Measurements from ENCODE around the gene DRG2.

DRG2 gene

DNA sequence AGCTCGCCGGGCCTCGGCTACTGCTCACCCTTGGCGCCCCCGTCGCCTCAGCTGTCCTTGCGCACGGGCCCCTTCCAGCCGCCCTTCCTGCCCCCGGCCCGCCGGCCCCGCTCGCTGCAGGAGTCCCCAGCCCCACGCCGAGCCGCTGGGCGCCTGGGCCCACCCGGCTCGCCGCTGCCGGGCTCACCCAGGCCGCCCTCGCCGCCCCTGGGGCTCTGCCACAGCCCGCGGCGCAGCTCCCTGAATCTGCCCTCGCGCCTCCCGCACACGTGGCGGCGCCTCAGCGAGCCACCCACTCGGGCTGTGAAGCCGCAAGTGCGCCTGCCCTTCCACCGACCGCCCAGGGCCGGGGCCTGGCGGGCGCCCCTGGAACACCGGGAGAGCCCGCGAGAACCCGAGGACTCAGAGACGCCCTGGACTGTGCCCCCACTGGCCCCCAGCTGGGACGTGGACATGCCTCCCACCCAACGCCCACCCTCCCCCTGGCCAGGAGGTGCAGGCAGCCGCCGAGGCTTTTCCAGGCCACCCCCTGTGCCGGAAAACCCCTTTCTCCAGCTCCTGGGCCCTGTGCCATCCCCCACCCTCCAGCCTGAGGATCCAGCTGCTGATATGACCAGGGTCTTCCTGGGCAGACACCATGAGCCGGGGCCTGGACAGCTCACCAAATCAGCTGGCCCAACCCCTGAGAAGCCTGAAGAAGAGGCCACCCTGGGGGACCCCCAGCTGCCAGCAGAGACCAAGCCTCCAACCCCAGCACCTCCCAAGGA lies 33.6 kb downstream of the DRG2 start:
- no peak overlapping the region for H3K4me3 ChIP-seq (ENCODE audit: low read depth, low read length)
- TF ChIP-seq, protein P1, sequence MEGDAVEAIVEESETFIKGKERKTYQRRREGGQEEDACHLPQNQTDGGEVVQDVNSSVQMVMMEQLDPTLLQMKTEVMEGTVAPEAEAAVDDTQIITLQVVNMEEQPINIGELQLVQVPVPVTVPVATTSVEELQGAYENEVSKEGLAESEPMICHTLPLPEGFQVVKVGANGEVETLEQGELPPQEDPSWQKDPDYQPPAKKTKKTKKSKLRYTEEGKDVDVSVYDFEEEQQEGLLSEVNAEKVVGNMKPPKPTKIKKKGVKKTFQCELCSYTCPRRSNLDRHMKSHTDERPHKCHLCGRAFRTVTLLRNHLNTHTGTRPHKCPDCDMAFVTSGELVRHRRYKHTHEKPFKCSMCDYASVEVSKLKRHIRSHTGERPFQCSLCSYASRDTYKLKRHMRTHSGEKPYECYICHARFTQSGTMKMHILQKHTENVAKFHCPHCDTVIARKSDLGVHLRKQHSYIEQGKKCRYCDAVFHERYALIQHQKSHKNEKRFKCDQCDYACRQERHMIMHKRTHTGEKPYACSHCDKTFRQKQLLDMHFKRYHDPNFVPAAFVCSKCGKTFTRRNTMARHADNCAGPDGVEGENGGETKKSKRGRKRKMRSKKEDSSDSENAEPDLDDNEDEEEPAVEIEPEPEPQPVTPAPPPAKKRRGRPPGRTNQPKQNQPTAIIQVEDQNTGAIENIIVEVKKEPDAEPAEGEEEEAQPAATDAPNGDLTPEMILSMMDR (IDR thresholded peaks at IDR 0.05; ENCODE audit: low read depth, low read length), result no peak

DNA sequence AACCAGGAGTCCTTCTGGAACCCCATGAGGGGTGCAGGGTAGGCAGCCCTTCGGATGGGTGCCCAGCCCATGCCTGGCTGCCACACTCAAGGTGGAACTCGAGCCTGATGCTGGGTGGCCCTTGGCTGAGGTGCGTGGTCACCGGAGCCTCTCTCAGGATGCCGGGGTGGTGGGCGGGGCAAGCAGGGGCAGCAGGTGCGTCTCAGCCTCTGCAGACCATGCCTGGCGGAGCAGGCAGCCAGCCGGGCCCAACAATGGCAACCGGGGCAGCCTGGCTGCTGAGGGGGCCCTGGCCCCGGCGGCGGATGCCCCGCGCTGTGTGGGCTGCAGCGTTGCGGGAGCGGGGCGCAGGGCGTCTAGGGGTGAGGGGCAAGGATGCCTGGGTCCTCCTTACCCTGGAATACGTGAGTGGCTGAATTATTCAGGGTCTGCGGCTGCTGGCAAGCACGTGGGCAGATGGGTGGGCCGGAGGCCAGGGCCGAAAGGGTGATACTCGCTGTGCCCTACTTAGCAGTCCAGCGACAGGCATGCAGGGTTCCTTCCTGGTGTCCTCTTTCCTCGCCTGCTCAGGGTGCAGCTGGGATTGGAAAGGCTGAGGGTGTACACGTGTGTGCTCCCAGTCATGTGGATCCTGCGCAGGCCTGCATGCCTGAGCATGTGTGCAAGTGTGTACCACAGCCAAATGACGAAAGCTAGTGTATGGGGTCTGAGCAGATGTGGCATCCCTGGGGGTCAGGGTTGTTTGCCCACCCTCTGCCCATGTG lies 35.4 kb downstream of the DRG2 start:
- no peak overlapping the region for H3K4me3 ChIP-seq (ENCODE audit: low read depth, low read length)
- TF ChIP-seq, protein P1 (IDR thresholded peaks at IDR 0.05; ENCODE audit: low read depth, low read length), result no peak

DNA sequence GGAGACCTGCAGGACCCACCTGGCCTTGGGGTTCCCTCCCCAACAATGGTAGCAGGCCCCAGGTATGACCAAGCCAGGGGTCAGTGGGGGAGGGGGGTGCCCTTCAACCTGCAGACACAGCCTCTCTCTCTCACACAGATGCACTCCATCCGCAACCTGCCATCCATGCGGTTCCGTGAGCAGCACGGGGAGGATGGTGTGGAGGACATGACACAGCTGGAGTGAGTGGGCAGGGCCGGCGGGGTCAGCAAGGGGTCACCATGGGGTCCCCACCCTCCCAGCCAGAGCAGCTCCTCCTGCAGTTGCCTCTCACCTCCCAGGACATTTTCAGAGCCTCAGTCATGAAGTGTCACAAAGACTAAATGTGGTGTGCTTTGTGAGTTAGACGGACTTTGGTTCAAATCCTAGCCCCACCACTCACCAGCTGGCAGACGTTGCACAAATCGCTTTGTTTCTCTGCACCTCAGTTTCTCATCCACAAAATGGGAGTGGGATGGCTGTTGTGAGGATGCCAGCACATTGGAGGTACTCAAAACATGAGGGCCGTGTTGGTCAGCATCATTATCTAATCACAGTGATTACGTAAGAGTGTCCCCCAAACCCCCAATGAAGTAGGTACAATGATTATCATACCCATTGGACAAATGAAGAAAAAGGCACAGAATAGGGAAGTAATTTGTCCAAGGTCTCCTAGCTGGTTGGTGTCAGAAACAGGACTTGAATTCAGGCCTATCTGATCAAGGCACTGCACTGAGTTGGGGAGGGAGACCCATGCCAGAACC lies 36.8 kb downstream of the DRG2 start:
- no peak overlapping the region for H3K4me3 ChIP-seq (ENCODE audit: low read depth, low read length)
- TF ChIP-seq, protein P1 (IDR thresholded peaks at IDR 0.05; ENCODE audit: low read depth, low read length), result no peak

DNA sequence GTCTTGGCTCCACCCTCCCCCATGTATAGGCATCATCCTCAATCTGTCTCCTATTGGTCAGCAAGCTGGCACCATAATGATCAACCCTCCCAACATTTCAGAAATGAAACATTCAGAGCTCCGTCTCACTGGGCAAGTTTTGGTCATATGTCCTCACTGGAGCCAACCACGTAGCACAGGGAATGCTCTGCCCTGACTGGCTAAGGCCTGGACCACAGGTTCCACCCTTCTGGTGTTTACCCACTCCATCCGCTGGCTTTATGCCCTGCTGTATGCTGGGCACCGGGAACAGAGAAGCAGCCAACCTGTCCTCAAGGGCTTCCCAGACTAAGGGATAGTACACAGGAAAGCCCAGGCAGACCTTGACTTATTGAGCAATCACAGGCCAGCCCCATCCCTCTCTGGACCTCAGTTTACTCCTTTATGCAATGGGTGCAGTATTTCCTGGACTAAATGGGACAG lies 41.3 kb downstream of the DRG2 start:
- no peak overlapping the region for H3K4me3 ChIP-seq (ENCODE audit: low read depth, low read length)
- TF ChIP-seq, protein P1 (IDR thresholded peaks at IDR 0.05; ENCODE audit: low read depth, low read length), result no peak

DNA sequence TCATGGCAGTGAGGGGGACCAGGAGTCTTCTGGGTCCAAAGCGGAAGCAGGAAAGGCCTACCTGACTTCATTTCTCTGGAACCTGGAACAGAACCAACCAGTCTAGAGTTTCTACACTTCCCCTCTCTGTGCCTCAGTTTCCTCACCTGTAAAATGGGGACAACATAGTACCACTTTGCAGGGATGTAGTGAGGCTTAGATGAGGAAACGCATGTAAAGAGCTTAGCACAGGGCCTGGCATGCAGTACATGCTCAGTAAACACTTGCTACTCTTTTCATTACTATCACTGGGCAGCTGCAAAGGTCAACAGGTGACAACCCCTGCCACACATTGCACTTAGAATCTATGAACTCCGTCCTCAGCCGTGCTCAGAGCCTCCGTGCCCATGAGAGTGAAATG lies 45.0 kb downstream of the DRG2 start:
- H3K4me3 ChIP-seq (ENCODE audit: low read depth, low read length), result no peak overlapping the region
- TF ChIP-seq, protein P1 (IDR thresholded peaks at IDR 0.05; ENCODE audit: low read depth, low read length), result no peak

DNA sequence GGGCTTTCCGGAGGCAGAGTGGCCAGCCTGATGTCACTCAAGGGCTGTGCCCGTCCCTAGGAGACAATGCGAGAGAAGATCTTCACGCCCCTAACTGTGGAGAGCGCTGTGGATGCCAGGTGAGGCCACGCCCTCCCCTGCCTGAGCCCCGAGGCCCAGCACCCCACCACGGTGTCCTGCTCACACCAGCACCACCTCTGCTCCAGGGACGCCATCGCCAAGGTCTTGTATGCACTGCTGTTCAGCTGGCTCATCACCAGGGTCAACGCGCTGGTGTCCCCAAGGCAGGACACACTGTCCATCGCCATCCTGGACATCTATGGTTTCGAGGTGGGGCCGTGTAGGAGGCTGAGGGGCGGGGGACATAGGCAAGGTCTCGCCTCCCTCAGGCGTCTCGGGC lies 48.6 kb downstream of the DRG2 start:
- TF ChIP-seq, protein P1 (IDR thresholded peaks at IDR 0.05; ENCODE audit: low read depth, low read length), result no peak
- H3K4me3 ChIP-seq (ENCODE audit: low read depth, low read length), result no peak overlapping the region

All from WI38 (cell line).